ENCODE results near the gene KCMF1.

KCMF1 gene

GRCh38 chr2:85087541-85087940, 116.6 kb downstream of the KCMF1 start:
- DNase-seq (ENCODE audit: low read depth): no peak

DNA sequence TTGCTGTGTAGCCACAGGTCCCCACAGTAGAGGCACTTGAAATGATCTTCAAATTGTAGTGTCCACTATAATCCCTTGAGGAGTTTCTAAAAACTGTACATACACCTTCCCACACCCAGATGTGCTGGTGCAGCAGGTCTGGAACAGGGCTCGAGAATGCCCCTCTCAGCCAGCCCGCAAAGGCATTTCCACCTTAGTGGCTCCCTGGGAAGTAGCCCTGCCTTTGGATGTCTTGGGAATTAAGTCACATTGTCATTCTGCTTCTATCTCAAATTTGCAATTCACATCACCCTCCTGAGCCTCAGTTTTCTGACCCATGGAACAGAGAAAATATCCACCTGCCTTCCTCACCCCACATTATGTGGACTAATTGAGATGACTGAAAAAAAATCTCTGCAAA, 118.0 kb downstream of the KCMF1 start:
- DNase-seq (ENCODE audit: low read depth): no peak

- no peak for DNase-seq (ENCODE audit: low read depth)
These were observed 118.6 kb downstream of the KCMF1 start for GRCh38 chr2:85089585-85089984.

DNA sequence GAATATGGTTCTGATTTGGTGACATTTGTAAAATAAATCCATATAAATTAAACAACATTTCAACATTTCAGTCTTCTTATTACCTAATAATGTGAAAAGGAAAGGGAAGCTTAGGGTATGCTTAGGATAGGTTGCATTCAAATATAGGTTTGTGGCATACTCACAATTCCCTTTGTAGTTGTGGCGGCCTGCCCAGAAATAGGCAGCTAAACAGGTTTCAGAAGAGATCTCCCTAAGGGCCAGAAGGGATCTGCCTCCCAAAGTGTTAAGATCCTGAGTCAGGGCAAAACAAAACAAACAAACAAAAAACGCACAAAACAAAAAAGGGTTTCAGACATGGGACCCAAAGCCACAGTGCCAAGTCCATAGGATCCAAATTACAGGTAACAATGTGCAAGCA, 120.9 kb downstream of the KCMF1 start:
- DNase-seq (ENCODE audit: low read depth): no peak

DNA sequence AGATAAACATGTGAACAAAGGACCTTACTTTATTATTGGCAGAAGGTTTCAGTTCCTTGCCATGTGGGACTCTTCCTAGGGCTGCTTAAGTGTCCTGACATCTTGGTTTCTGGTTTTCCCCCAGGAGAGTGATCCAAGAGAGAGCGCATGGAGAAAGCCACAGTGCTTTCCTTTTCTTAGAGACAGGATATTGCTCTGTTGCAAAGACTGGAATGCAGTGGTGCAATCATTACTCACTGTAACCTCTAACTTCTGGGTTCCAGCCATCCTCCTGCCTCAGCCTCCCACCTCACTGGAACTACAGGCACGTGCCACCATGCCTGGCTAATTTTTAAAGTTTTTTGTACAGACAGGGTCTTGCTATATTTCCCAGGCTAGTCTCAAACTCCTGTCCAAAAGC, 124.1 kb downstream of the KCMF1 start:
- DNase-seq (ENCODE audit: low read depth): no peak

DNA sequence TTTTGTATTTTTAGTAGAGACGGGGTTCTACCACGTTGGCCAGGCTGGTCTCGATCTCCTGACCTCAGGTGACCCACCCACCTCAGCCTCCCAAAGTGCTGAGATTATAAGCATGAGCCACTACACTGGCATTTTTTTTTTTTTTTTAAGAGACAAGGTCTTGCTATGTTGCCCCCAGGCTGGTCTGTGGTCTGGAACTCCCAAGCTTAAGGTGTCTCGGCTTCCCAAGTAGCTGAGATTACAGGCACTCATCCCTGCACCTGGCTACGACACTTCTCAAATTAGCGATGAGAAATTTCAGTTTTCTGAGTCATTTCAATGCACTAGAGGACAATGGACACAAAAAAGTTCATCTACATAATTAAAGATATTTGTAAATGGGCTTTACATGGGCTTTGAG, 125.7 kb downstream of the KCMF1 start:
- DNase-seq (ENCODE audit: low read depth): no peak

- DNase-seq (ENCODE audit: low read depth): no peak
These were observed 133.3 kb downstream of the KCMF1 start for GRCh38 chr2:85104228-85104627.

- no peak for DNase-seq (ENCODE audit: low read depth)
These were observed 135.7 kb downstream of the KCMF1 start for GRCh38 chr2:85106489-85107180.
